Neuronal stem cell (in vitro differentiated cells): Measurements from ENCODE around the gene LCOR.
"Not testable (repeated sequence)": the region's sequence is repeated elsewhere in the genome, so short reads cannot be mapped to it uniquely, and the experiment has no call there.

Experiments
- DNase-seq: peaks from one replicate; pipeline ENCODE4 v3.0.0-alpha.2; 2013; ENCODE audit warnings: low spot score
- H2AFZ ChIP-seq: one replicate; pipeline ENCODE4 v1.6.1; 2013; ENCODE audit warnings: mild to moderate bottlenecking, low read length, inconsistent platforms
- H2AK5ac ChIP-seq: 2 replicates; pipeline ENCODE4 v1.6.1; 2013; ENCODE audit warnings: low read depth, mild to moderate bottlenecking, inconsistent platforms, low read length, moderate library complexity, mixed read lengths
- H2BK120ac ChIP-seq: 2 replicates; pipeline ENCODE4 v1.6.1; 2013; ENCODE audit warnings: low read depth, mild to moderate bottlenecking, inconsistent platforms, low read length, moderate library complexity, mixed read lengths
- H2BK12ac ChIP-seq: one replicate; pipeline ENCODE4 v1.6.1; 2013; ENCODE audit warnings: low read length, inconsistent platforms
- H2BK15ac ChIP-seq: 2 replicates; pipeline ENCODE4 v1.6.1; 2013; ENCODE audit warnings: mild to moderate bottlenecking, low read length, inconsistent platforms, mixed read lengths
- H2BK5ac ChIP-seq: one replicate; pipeline ENCODE4 v1.6.1; 2013; ENCODE audit warnings: inconsistent platforms, mild to moderate bottlenecking, low read length, moderate library complexity
- H3K14ac ChIP-seq: one replicate; pipeline ENCODE4 v1.6.1; 2013; ENCODE audit warnings: low read length, inconsistent platforms
- H3K18ac ChIP-seq: 2 replicates; pipeline ENCODE4 v1.6.1; 2013; ENCODE audit warnings: low read length, inconsistent platforms
- H3K23ac ChIP-seq: 2 replicates; pipeline ENCODE4 v1.6.1; 2013; ENCODE audit warnings: low read depth, mild to moderate bottlenecking, mixed read lengths, low read length, inconsistent platforms; ENCODE audit not compliant: poor library complexity
- H3K27ac ChIP-seq: replicated peaks from 3 replicates; pipeline ENCODE4 v1.5.1; 2013; ENCODE audit warnings: low read length, inconsistent platforms
- H3K27me3 ChIP-seq, 3 experiments: 2 replicates each; pipeline ENCODE4 v1.6.1; 2013; ENCODE audit warnings: low read length in 3 of 3, mild to moderate bottlenecking in 2 of 3, inconsistent platforms in 1 of 3, low read depth in 1 of 3, mixed read lengths in 1 of 3, moderate library complexity in 1 of 3; ENCODE audit not compliant: control insufficient read depth in 3 of 3, insufficient read depth in 3 of 3
- H3K36me3 ChIP-seq, 2 donors: replicated peaks in 1 of 2; 2 replicates each; pipeline ENCODE4 v1.6.1; 2013; ENCODE audit warnings: low read length in 2 of 2; ENCODE audit not compliant: control insufficient read depth in 2 of 2, insufficient read depth in 2 of 2
- H3K4ac ChIP-seq: 2 replicates; pipeline ENCODE4 v1.6.1; 2013; ENCODE audit warnings: inconsistent platforms, mild to moderate bottlenecking, low read length, moderate library complexity
- H3K4me1 ChIP-seq, 2 donors: 1 replicate in 1 of 2; 2 replicates in 1 of 2; pipeline ENCODE4 v1.6.1; 2013; ENCODE audit warnings: low read length in 2 of 2, low read depth in 1 of 2; ENCODE audit not compliant: control insufficient read depth in 2 of 2, insufficient read depth in 1 of 2
- H3K4me2 ChIP-seq: one replicate; pipeline ENCODE4 v1.6.1; 2013; ENCODE audit warnings: mild to moderate bottlenecking, low read length, inconsistent platforms; ENCODE audit not compliant: insufficient read depth, poor library complexity, severe bottlenecking
- H3K4me3 ChIP-seq, 2 donors: 2 replicates each; pipeline ENCODE4 v1.5.1; 2013; ENCODE audit warnings: low read length in 2 of 2, mild to moderate bottlenecking in 2 of 2, inconsistent platforms in 1 of 2, moderate library complexity in 1 of 2
- H3K79me1 ChIP-seq: one replicate; pipeline ENCODE4 v1.6.1; 2013; ENCODE audit warnings: low read depth, mild to moderate bottlenecking, inconsistent platforms, low read length, moderate library complexity
- H3K9ac ChIP-seq: one replicate; pipeline ENCODE4 v1.6.1; 2013; ENCODE audit warnings: mild to moderate bottlenecking, low read depth, low read length, inconsistent platforms; ENCODE audit not compliant: poor library complexity
- H3K9me3 ChIP-seq, 2 donors: replicated peaks in 1 of 2; 2 replicates each; pipeline versions ENCODE3 to v1.6.1; 2013; ENCODE audit warnings: low read length in 2 of 2, mild to moderate bottlenecking in 2 of 2, inconsistent platforms in 1 of 2, low read depth in 1 of 2, mixed read lengths in 1 of 2, moderate library complexity in 1 of 2; ENCODE audit not compliant: control insufficient read depth in 2 of 2, insufficient read depth in 1 of 2
- H4K8ac ChIP-seq: one replicate; pipeline ENCODE4 v1.6.1; 2013; ENCODE audit warnings: low read depth, mild to moderate bottlenecking, inconsistent platforms, low read length, moderate library complexity
- H4K91ac ChIP-seq: one replicate; pipeline ENCODE4 v1.6.1; 2013; ENCODE audit warnings: low read length, low read depth, mild to moderate bottlenecking, inconsistent platforms; ENCODE audit not compliant: poor library complexity
- WGBS, 2 donors: extraction: QIAGEN DNeasy Blood & Tissue Kit; methylation state at CpG; one replicate each; pipeline ENCODE4 v1.1.7; 2013; ENCODE audit warnings: missing lambda C conversion rate in 2 of 2, mixed read lengths in 1 of 2; ENCODE audit not compliant: insufficient read length in 2 of 2, insufficient replicate concordance in 1 of 2; ENCODE audit errors: extremely low coverage in 2 of 2; 5-methylcytosine and 5-hydroxymethylcytosine counted together

LCOR gene

DNA sequence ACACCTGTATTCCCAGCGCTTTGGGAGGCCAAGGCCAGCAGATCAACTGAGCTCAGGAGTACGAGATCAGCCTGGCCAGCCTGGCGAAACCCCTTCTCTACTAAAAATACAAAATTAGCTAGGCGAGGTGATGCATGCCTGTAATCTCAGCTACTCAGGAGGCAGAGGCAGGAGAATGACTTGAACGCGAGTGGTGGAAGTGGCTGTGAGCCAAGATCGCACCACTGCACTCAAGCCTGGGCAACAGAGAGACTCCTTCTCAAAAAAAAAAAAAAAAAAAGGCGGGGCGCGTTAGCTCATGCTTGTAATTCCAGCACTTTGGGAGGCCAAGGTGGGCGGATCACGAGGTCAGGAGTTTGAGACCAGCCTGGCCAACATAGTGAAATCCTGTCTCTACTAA lies 13.1 kb upstream of the LCOR start:
- H2BK120ac ChIP-seq, H2BK12ac ChIP-seq, H2BK15ac ChIP-seq, H3K23ac ChIP-seq, DNase-seq, H4K91ac ChIP-seq, H3K4ac ChIP-seq, H3K18ac ChIP-seq, H3K79me1 ChIP-seq, H3K4me2 ChIP-seq, H2BK5ac ChIP-seq, H3K36me3 ChIP-seq, H3K4me3 ChIP-seq, H3K14ac ChIP-seq, H3K27me3 ChIP-seq, H2AFZ ChIP-seq, H3K9me3 ChIP-seq, H2AK5ac ChIP-seq, H3K27ac ChIP-seq, H3K4me1 ChIP-seq, H3K9ac ChIP-seq, H4K8ac ChIP-seq: not testable (repeated sequence)
- WGBS, 2 donors, result no CpG with 5 or more reads among the region's 12 CpGs

DNA sequence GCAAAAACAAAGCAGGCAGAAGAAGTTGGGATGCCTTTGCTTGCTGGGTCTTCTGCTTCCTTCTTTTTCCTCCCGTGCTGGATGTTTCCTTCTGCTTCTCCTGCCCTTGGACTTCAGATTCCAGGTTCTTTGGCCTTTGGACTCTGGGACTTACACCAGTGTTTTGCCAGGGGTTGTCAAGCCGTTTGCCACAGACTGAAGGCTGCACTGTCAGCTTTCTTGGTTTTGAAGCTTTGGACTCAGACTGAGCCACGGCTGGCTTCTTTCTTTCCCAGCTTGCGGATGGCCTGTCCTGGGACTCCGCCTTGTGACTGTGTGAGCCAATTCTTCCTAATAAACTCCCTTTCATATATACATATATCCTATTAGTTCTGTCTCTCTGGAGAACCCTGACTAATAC lies 11.3 kb upstream of the LCOR start:
- Histone ChIP-seq H3K9me3 (no peaks in the 10 kb centered on the region), H2BK5ac (no peak overlapping the region), H3K4me3 (no peak overlapping the region), H3K4me2 (no peak overlapping the region), H3K4ac (no peak overlapping the region), H2BK120ac (no peak overlapping the region), H3K36me3 (no peaks in the 10 kb centered on the region), H3K79me1 (no peaks in the 10 kb centered on the region), H3K27ac (no peak overlapping the region), H2BK15ac (no peak overlapping the region), H2AFZ (no peak overlapping the region), H2BK12ac (no peak overlapping the region), H3K18ac (no peak overlapping the region), H4K8ac (no peak overlapping the region), H2AK5ac (no peak overlapping the region), H3K14ac (no peak overlapping the region), H3K9ac (no peak overlapping the region), H3K4me1 (no peaks in the 10 kb centered on the region), H4K91ac (no peak overlapping the region), H3K23ac (no peak overlapping the region), H3K27me3 (no peaks in the 10 kb centered on the region)
- no CpG with 5 or more reads among the region's 5 CpGs for WGBS, 2 donors
- no peak for DNase-seq

GRCh38 chr10:96826438-96826837 lies 5.7 kb upstream of the LCOR start:
- Histone ChIP-seq H3K18ac (peak overlapping the region; percentile 19), H3K14ac (peak overlapping the region; percentile 47), H2BK15ac (no peak overlapping the region), H2AK5ac (no peak overlapping the region), H3K27me3 (no peaks in the 10 kb centered on the region), H3K23ac (no peak overlapping the region), H3K4ac (no peak overlapping the region), H3K9ac (no peak overlapping the region), H2AFZ (no peak overlapping the region), H3K4me3 (no peak overlapping the region), H4K8ac (no peak overlapping the region), H3K4me1 (peaks cover 0 to 3% of the 10 kb centered on the region in 2 donors), H3K27ac (no peak overlapping the region), H3K9me3 (no peaks in the 10 kb centered on the region), H2BK5ac (no peak overlapping the region), H3K36me3 (no peaks in the 10 kb centered on the region), H3K79me1 (no peaks in the 10 kb centered on the region), H2BK12ac (no peak overlapping the region), H4K91ac (no peak overlapping the region), H3K4me2 (no peak overlapping the region), H2BK120ac (no peak overlapping the region)
- no CpG with 5 or more reads among the region's 1 CpG for WGBS, 2 donors
- DNase-seq, result no peak

GRCh38 chr10:96828609-96829008 lies 3.5 kb upstream of the LCOR start:
- no peak overlapping the region for H2BK12ac ChIP-seq
- no peak overlapping the region for H2AK5ac ChIP-seq
- no peak for DNase-seq
- H3K9ac ChIP-seq, result no peak overlapping the region
- no peak overlapping the region for H2BK5ac ChIP-seq
- peaks cover 0 to 3% of the 10 kb centered on the region in 2 donors for H3K4me1 ChIP-seq
- H3K27me3 ChIP-seq, result no peaks in the 10 kb centered on the region
- H3K4me2 ChIP-seq, result no peak overlapping the region
- no peak overlapping the region for H3K23ac ChIP-seq
- H4K91ac ChIP-seq, result no peak overlapping the region
- no peaks in the 10 kb centered on the region for H3K9me3 ChIP-seq
- no peak overlapping the region for H2BK15ac ChIP-seq
- H3K18ac ChIP-seq, result no peak overlapping the region
- no peak overlapping the region for H2BK120ac ChIP-seq
- H3K27ac ChIP-seq, result no peak overlapping the region
- WGBS, 2 donors, result no CpG with 5 or more reads among the region's 5 CpGs
- no peak overlapping the region for H3K14ac ChIP-seq
- no peak overlapping the region for H3K4ac ChIP-seq
- H3K36me3 ChIP-seq, result no peaks in the 10 kb centered on the region
- H2AFZ ChIP-seq, result no peak overlapping the region
- H3K4me3 ChIP-seq, result no peak overlapping the region
- H4K8ac ChIP-seq, result no peak overlapping the region
- no peaks in the 10 kb centered on the region for H3K79me1 ChIP-seq
